B cell (primary cell): Measurements from ENCODE around the gene TSHZ1. TPM values are rescaled to one million over a fixed set of nuclear protein-coding genes. Genes with fewer than 3 reads are reported as not detected.

Experiments used
- ATAC-seq: fragments of 200-7000 bp; cut with Tn5 transposase; one replicate; pipeline ENCODE4 v1.10.0; 2021; ENCODE audit warnings: low read depth, mild to moderate bottlenecking, moderate number of reproducible peaks, moderate library complexity
- CTCF ChIA-PET: fragments of 350-600 bp; sonication (Branson Sonifier 250); formaldehyde crosslinking; loops from one replicate; lab custom pipeline; 2021; ENCODE audit warnings: antibody characterized with exemption, inconsistent platforms; lab: Charles Lee
- POLR2A ChIA-PET: fragments of 350-600 bp; sonication (Branson Sonifier 250); formaldehyde crosslinking; loops from one replicate; lab custom pipeline; 2021; ENCODE audit warnings: antibody characterized with exemption; lab: Charles Lee
- DNase-seq: peaks from one replicate; pipeline ENCODE4 v3.0.0; 2013
- H2AFZ ChIP-seq: 2 replicates; pipeline ENCODE4 v1.6.1; 2012; ENCODE audit warnings: mild to moderate bottlenecking, low read depth, low read length; ENCODE audit not compliant: insufficient read depth, poor library complexity, severe bottlenecking
- H3K27ac ChIP-seq, 2 donors: 1 replicate in 1 of 2; 2 replicates in 1 of 2; pipeline ENCODE4 v1.5.1; 2012 to 2013; ENCODE audit warnings: low read length in 2 of 2, mild to moderate bottlenecking in 2 of 2, moderate library complexity in 1 of 2
- H3K27me3 ChIP-seq, 4 experiments: fragments of 200-600 bp in 1 of 4; sonication (generic) in 1 of 4; replicated peaks in 1 of 4; 1 replicate in 2 of 4; 2 replicates in 2 of 4; pipeline versions ENCODE4 v1.6.1 to v1.7.0; 2013 to 2016; ENCODE audit warnings: low read length in 3 of 4, mild to moderate bottlenecking in 2 of 4, mixed read lengths in 1 of 4, moderate library complexity in 1 of 4; ENCODE audit not compliant: insufficient read depth in 4 of 4, control insufficient read depth in 3 of 4; ENCODE audit errors: control extremely low read depth in 1 of 4
- H3K36me3 ChIP-seq, 2 experiments: replicated peaks in 1 of 2; 1 replicate in 1 of 2; 2 replicates in 1 of 2; pipeline versions ENCODE4 v1.6.1 to v1.7.1; 2013; ENCODE audit warnings: low read length in 1 of 2; ENCODE audit not compliant: insufficient read depth in 2 of 2, control insufficient read depth in 1 of 2; ENCODE audit errors: control extremely low read depth in 1 of 2, extremely low read depth in 1 of 2
- H3K4me1 ChIP-seq, 2 donors: fragments of 200-600 bp in 1 of 2; sonication (generic) in 1 of 2; 1 replicate in 1 of 2; 2 replicates in 1 of 2; pipeline versions ENCODE4 v1.5.1 to v1.6.1; 2013 to 2017; ENCODE audit warnings: low read length in 2 of 2; ENCODE audit not compliant: control insufficient read depth in 2 of 2, insufficient read depth in 2 of 2
- H3K4me2 ChIP-seq: replicated peaks from 2 replicates; pipeline ENCODE3; 2012; ENCODE audit warnings: mild to moderate bottlenecking, low read depth, low read length; ENCODE audit not compliant: poor library complexity, severe bottlenecking
- H3K4me3 ChIP-seq, 5 experiments: fragments of 200-600 bp in 1 of 5; sonication (generic) in 1 of 5; 1 replicate in 3 of 5; 2 replicates in 2 of 5; pipeline versions ENCODE4 v1.5.1 to v1.7.0; 2011 to 2016; ENCODE audit warnings: low read length in 4 of 5, mild to moderate bottlenecking in 4 of 5, low read depth in 2 of 5, control low read depth in 1 of 5, moderate library complexity in 1 of 5; ENCODE audit not compliant: insufficient read depth in 1 of 5; ENCODE audit errors: control extremely low read depth in 1 of 5, extremely low read depth in 1 of 5
- H3K79me2 ChIP-seq: fragments of 200-600 bp; sonication (generic); one replicate; pipeline ENCODE4 v1.6.0; 2016; ENCODE audit warnings: low read length; ENCODE audit not compliant: control insufficient read depth, insufficient read depth
- H3K9ac ChIP-seq: fragments of 200-600 bp; sonication (generic); 2 replicates; pipeline ENCODE4 v1.6.1; 2017; ENCODE audit warnings: mild to moderate bottlenecking, low read length, moderate library complexity
- H3K9me3 ChIP-seq, 3 donors: one replicate each; pipeline versions ENCODE4 v1.6.1 to v1.7.1; 2013; ENCODE audit warnings: low read length in 2 of 3; ENCODE audit not compliant: control insufficient read depth in 2 of 3, insufficient read depth in 1 of 3; ENCODE audit errors: control extremely low read depth in 1 of 3
- H4K20me1 ChIP-seq: 2 replicates; pipeline ENCODE4 v1.6.0; 2012; ENCODE audit warnings: mild to moderate bottlenecking, low read length; ENCODE audit not compliant: insufficient read depth, control insufficient read depth, poor library complexity, severe bottlenecking
- H3K27ac Mint-ChIP-seq: one replicate; pipeline ENCODE4 v1.8.0; 2021; ENCODE audit warnings: mixed read lengths
- H3K27me3 Mint-ChIP-seq: one replicate; pipeline ENCODE4 v1.8.0; 2021; ENCODE audit warnings: mixed read lengths
- H3K4me1 Mint-ChIP-seq: one replicate; pipeline ENCODE4 v1.8.0; 2021; ENCODE audit warnings: mixed read lengths
- H3K4me3 Mint-ChIP-seq: one replicate; pipeline ENCODE4 v1.8.0; 2021; ENCODE audit warnings: mixed read lengths
- H3K9me3 Mint-ChIP-seq: one replicate; pipeline ENCODE4 v1.8.0; 2022; ENCODE audit warnings: mixed read lengths; ENCODE audit not compliant: insufficient read depth
- CTCF ChIP-seq: fragments of 200-600 bp; IDR thresholded peaks from one replicate; pipeline ENCODE4 v1.8.0; 2022; ENCODE audit warnings: antibody characterized with exemption, mild to moderate bottlenecking
- EZH2 ChIP-seq: IDR thresholded peaks from 2 replicates; pipeline ENCODE4 v1.6.1; 2012; ENCODE audit warnings: borderline replicate concordance, low read depth, mild to moderate bottlenecking, moderate library complexity, low read length; ENCODE audit not compliant: insufficient read depth, poor library complexity, severe bottlenecking
- WGBS: methylation state at CpG from one replicate; pipeline ENCODE4 v1.1.5; 2013; ENCODE audit warnings: missing lambda C conversion rate; ENCODE audit not compliant: insufficient coverage; 5-methylcytosine and 5-hydroxymethylcytosine counted together
- intact Hi-C: fragments of 100-400 bp; cut with micrococcal nuclease; formaldehyde crosslinking; loops from one replicate; pipeline ENCODE4 v1.10.0; 2022
- polyA plus RNA-seq: library from polyadenylated mRNA; depleted of rRNA; stranded (reverse); fragments of >200 nt; gene quantifications from 2 replicates; pipeline ENCODE4 v1.2.3, GENCODE V29; 2012
- total RNA-seq, 2 donors: library from RNA; stranded (reverse); fragments of 120-200 nt in 1 of 2; gene quantifications; 1 replicate in 1 of 2; 2 replicates in 1 of 2; pipeline versions ENCODE4 v1.2.3 to v1.2.4, GENCODE V29; 2013 to 2022

The TSHZ1 gene
- total and polyA plus RNA-seq, 2 donors (not counting 1 experiment from before 2014, with no cell fraction given), result 5.3 to 9.8 TPM

DNA sequence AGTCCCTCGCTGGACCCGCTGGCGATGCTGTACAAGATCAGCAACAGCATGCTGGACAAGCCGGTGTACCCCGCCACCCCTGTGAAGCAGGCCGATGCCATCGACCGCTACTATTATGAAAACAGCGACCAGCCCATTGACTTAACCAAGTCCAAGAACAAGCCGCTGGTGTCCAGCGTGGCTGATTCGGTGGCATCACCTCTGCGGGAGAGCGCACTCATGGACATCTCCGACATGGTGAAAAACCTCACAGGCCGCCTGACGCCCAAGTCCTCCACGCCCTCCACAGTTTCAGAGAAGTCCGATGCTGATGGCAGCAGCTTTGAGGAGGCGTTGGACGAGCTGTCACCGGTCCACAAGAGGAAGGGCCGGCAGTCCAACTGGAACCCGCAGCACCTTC is 77.1 kb downstream of the TSHZ1 start:
- CTCF ChIA-PET, result no interaction called here
- Histone ChIP-seq H3K79me2 (no peaks in the 10 kb centered on the region), H4K20me1 (no peaks in the 10 kb centered on the region), H3K4me1 (no peaks in the 10 kb centered on the region), H3K27me3 (no peaks in the 10 kb centered on the region), H3K9me3 (peaks cover 0 to 26% (median 0%) of the 10 kb centered on the region in 3 donors), H3K4me3 (no peak overlapping the region), H3K36me3 (peaks cover 1 to 25% of the 10 kb centered on the region in 2 experiments), H3K9ac (no peak overlapping the region), H3K4me2 (no peak overlapping the region), H2AFZ (no peak overlapping the region), H3K27ac (no peak overlapping the region)
- no peak overlapping the region for H3K27ac Mint-ChIP-seq
- DNase-seq, result no peak
- no peak overlapping the region for H3K4me3 Mint-ChIP-seq
- POLR2A ChIA-PET, result no interaction called here
- no peak for TF ChIP-seq CTCF
- TF ChIP-seq EZH2, result no peak
- H3K4me1 Mint-ChIP-seq, result no peaks in the 10 kb centered on the region
- 98% methylated on average over 24 of the region's 24 CpGs for WGBS
- no peak for ATAC-seq
- H3K9me3 Mint-ChIP-seq, result no peaks in the 10 kb centered on the region
- no peaks in the 10 kb centered on the region for H3K27me3 Mint-ChIP-seq
- intact Hi-C loops, result no loop called here

DNA sequence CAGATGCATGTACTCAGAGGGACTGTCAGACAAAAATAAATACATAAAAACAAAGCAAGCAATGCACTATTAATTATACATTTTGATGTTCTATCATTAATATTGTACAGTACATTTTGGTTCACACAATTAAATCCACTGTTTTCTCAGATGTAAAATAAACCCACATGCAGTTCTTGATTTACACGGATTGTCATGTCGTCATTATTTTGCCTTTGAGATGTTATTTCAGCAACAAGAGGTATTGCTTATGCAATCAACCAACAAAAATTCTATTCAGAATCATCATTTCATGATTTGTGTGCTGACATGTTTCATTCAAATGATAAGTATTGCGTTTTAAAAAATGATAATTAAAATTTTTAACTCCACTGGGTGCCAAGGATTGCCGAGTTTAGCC is 79.2 kb downstream of the TSHZ1 start:
- CTCF ChIA-PET, result no interaction called here
- Histone ChIP-seq H3K79me2 (no peaks in the 10 kb centered on the region), H3K27ac (no peak overlapping the region), H3K9ac (no peak overlapping the region), H3K27me3 (no peaks in the 10 kb centered on the region), H3K36me3 (peaks cover 1 to 25% of the 10 kb centered on the region in 2 experiments), H3K4me1 (no peaks in the 10 kb centered on the region), H4K20me1 (no peaks in the 10 kb centered on the region), H3K4me3 (no peak overlapping the region), H2AFZ (no peak overlapping the region), H3K4me2 (no peak overlapping the region), H3K9me3 (peaks cover 0 to 21% (median 0%) of the 10 kb centered on the region in 3 donors)
- intact Hi-C loops, result no loop called here
- no CpG with 5 or more reads among the region's 4 CpGs for WGBS
- Mint-ChIP-seq H3K27me3 (no peaks in the 10 kb centered on the region), H3K4me3 (no peak overlapping the region), H3K27ac (no peak overlapping the region), H3K9me3 (no peaks in the 10 kb centered on the region), H3K4me1 (no peaks in the 10 kb centered on the region)
- POLR2A ChIA-PET, result no interaction called here
- DNase-seq, result no peak
- no peak for ATAC-seq
- TF ChIP-seq EZH2 (no peak), CTCF (no peak)
